HG03095 (cell line): ENCODE measurements around the gene CCSER1.
"Not testable (repeated sequence)": the region's sequence is repeated elsewhere in the genome, so short reads cannot be mapped to it uniquely, and the experiment has no call there.

Experiments used
- ATAC-seq: cut with Tn5 transposase; IDR thresholded peaks from one replicate; pipeline ENCODE4 v1.9.1; 2021; ENCODE audit warnings: moderate library complexity; ENCODE audit not compliant: unreplicated experiment

Gene CCSER1

DNA sequence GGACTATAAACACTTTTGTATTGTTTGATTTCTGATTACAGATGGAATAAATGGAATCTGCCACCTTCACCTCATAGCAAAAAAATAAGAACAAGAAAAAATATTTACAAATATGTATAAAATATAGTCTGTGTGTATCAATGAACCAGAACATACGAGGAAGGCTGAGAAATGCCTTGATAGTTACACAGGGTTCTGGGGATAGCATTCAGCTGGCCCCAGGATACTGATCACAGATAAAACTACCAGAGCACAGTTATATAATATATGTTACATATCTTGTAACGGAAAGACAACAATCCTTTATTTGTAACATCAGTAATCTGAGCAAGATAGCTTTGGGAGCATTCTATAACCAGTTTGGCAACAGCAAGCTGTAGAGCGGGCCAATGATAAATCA is 1101.5 kb downstream of the CCSER1 start:
- ATAC-seq = no peak

DNA sequence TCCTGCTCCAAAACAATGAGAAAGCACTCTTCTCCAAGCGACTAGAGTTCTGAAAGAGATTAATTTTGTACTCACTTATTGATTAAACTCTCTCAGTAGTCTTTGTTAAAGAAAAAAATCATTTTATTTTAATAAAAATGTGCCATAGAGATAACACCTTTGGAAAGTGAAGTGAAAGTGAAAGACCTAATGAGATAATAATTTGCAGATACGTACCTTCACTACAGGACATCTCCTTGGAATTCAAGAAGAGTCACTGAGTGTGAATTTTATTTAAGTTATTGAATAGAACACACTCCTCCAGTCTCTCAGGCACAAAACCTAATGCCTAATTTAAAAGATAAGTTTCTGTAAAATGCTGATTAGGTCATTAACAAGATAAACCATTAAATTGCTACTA is 1106.0 kb downstream of the CCSER1 start:
- ATAC-seq = no peak

- no peak for ATAC-seq
Observed at GRCh38 chr4:91243132-91243531, 1115.9 kb downstream of the CCSER1 start.

DNA sequence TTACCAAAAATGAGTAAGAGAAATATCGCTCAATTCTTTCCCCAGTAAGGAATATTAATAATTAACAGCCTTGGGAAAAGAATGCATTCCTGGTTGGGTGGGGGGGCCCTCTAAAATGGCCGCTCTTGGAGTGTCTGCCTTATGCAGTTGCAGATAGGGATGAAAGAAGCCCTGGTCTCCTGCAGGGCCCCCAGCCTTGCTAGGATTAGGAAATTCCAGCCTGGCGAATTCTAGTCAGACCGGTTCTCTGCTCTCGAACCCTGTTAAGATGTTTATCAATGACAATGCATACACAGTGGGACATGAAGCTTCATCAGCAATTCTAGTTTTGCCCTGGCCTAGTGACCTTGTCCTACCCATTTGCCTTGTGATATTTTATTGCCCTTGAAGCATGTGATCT is 1128.8 kb downstream of the CCSER1 start:
- no peak for ATAC-seq

GRCh38 chr4:91256751-91257150 is 1129.6 kb downstream of the CCSER1 start:
- ATAC-seq = no peak

GRCh38 chr4:91257721-91258120 is 1130.5 kb downstream of the CCSER1 start:
- no peak for ATAC-seq

DNA sequence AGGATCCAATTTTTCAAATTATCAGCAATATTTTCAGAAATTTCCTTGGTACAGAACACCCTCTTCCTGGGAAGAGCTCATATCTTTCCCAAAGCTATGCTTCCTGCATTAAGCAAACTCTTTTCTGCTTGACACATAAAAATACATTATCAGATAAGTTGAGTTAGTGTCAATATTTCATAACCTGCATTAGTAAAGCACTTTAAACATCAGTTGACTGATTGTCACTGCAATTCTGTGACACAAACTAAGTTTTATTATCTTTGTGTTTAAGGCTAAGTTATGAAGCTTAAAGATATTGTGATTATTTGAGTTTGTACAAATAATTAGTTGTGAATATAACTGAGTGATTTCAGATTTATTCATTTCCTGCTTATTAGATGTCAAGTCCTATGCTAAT is 1131.1 kb downstream of the CCSER1 start:
- ATAC-seq = no peak

DNA sequence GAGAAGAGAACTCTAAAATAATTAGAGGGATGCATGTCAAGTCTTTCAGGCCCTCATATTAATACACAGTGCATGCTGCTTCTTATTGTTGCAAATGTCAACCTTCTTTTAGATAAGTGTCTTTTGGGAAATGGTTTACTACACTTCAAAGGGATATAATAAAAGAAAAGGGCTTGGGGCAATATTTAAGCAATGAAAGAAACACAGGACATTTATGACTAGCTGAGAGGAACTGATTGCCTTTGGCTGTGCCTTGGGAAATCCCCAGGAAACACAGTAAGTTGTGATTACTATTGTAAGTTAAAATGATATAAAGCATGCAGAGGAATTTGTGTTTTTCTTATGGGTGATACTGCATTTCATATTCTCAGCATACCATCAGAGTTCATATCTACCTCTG is 1140.3 kb downstream of the CCSER1 start:
- ATAC-seq = no peak

DNA sequence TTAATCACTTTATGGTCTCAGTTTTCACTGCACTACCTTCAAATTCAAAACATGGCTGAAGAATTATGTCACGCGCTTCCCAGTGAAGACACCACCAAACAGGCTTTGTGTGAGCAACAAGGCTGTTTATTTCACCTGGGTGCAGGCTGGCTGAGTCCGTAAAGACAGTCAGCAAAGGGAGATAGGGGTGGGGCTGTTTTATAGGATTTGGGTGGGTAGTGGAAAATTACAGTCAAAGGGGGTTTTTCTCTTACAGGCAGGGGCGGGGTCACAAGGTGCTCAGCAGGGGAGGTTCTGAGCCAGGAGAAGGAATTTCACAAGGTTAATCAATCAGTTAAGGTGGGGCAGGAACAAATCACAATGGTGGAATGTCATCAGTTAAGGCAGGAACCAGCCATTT is 1141.3 kb downstream of the CCSER1 start:
- not testable (repeated sequence) for ATAC-seq

GRCh38 chr4:91268913-91269312 is 1141.7 kb downstream of the CCSER1 start:
- ATAC-seq = no peak

DNA sequence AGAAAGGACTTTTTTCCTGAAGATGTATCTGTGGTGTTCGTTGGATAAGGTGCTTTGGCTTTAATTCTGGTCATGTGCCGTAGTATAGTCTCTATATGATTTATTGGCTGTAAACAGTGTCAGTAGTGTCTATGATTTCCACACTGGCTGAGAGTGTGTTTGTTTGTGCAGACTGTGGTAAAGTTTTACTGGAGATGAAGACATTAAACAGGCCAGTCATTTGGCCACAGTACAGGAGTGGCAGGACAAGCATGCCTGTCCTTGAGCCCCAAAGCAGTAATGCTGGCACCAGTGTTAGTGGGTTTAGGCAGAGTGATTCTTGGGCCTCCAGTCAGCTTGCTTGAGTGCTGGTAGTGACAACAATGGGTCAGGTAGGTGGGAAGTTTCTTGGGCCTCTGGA is 1152.7 kb downstream of the CCSER1 start:
- no peak for ATAC-seq

GRCh38 chr4:91280551-91281290 is 1153.5 kb downstream of the CCSER1 start:
- ATAC-seq = no peak

- no peak for ATAC-seq
Observed at GRCh38 chr4:91282217-91282616, 1155.0 kb downstream of the CCSER1 start.

DNA sequence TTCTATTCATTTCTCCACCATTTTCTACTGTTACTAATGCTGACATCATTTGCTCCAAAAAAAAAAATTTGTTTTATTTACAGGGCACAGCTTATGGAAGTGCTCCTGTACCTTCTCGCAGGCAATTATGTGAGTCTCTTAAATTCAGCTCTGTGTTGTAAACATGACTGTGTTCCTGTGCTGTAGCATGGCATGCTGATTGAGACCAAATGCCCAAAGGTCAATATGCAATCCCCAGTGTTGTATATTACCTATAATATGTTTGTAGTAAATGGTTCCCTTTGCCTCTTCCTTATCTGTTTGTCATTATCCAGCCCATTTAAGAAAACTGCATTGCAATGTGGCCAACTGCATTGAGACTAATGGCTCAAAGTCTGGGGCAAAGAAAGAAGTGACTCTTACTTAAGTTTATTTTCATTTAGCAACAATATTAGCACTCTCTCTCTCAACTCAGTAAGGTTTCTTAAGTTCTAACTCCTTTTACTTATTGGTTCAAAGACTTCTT is 1156.6 kb downstream of the CCSER1 start:
- ATAC-seq = no peak

- ATAC-seq = no peak
Observed at GRCh38 chr4:91284480-91284879, 1157.3 kb downstream of the CCSER1 start.

DNA sequence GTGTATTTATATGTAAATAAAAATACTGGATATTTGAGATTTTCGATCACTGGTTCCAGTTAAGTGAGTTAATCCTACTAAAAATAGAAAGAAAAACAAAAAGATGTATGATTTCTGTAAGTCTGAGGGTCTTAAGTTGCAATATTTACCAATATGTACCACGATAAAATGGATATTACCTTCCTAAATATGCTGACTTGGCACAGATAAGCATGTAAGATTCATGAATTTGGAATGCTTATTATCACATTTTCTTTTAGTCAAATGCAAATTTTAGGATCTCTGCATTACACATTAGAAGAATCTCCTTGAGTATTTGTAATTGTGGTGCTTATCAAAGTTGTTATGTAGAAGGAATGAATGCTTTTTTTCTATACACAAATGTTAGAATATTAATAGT is 1158.3 kb downstream of the CCSER1 start:
- ATAC-seq = no peak

DNA sequence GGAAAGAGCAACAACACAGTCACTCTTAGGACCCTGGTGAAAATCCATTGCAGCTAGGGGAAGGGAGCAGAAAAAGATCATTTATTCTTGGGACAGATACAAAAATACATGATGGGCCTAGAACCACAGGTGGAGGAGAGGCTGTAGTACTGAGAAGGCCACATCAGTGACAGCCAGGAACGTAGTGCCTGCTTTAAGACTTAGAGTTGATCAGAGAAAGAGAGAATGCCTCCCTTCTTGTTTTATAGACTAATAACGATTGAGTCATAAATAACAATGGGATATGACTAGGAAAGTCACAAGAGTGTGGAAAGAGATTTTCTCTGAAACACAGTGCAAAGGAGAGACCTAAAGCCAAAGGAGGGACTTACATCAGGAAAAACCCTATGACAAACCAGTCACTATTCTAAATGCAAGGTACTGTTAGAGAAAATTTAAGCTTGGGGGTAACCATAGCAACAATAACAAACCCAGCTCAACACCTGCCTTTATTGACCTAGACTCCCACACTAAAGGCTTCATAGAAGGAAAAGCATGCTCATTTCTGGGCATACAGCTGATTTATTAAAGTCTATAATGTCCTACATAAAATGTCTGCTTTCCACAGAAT is 1161.6 kb downstream of the CCSER1 start:
- no peak for ATAC-seq

DNA sequence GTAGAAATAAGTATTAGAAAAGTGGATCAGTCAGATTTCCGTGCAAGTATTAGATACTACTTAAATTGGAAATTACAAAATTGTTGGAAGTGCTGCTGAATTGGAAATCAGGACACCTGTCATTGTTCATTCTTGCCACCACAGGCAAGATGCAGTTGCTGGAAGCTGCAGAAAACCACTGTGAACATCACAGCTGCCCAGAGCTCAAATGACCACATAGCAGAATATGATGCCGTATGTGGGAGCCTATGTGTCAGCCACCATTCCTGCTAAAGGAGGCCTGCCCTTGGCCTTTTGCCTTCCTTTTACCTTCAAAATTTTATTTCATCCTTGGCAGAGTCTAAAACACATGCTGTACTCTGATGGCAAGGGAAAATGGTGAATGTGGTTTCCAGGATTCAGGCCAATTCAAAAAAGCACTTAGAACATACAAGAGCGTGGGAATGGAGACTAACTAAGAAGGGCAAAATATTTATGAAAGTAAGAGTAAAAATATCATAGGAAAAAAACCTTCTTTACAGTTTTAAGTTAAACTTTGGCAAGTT is 1171.0 kb downstream of the CCSER1 start:
- ATAC-seq = no peak

- no peak for ATAC-seq
Observed at GRCh38 chr4:91298824-91299223, 1171.6 kb downstream of the CCSER1 start.

DNA sequence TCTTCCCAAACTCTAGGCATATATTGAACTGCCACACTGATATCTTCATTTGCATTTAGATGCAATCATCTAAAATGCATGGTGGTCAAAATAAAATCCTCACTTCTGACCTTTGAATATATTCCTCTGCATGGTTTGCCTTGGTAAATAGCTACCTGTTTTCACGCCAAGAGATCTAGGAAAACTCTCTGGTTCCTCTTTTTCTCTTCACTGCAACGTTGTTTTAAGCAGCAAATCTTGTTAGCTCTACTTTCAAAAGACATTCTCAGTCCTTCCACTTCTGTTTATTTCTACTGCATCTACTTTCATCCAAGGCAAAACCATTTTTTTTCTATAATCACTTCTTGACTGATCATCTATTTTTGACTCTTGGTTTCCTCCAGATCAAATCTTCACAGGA is 1174.9 kb downstream of the CCSER1 start:
- ATAC-seq = no peak

DNA sequence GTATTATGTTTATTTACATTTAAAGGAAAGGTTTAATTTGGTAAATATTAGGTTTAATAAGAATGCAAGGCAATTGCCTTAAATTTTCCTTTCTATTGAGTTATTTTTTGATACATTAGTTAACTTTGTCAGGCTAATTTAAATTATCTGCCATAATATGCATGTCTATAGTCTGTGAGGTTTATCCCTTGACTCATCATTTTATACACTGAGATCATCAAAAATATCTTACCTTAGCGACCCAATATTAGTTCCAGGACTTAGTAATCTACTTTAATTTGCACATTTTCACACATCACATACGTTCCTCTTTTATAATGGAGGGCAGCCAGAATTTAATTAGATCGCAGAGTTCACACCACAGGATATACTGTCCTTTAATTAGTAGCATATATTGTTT is 1177.1 kb downstream of the CCSER1 start:
- ATAC-seq = no peak

- no peak for ATAC-seq
Observed at GRCh38 chr4:91317434-91317833, 1190.2 kb downstream of the CCSER1 start.
